Choroid plexus epithelial cell (primary cell): ENCODE data around the gene ARHGEF3.

Source experiments
- DNase-seq: peaks from one replicate; pipeline ENCODE4 v3.0.0-alpha.2; 2010; ENCODE audit warnings: low read depth
- H3K4me3 ChIP-seq: 2 replicates; pipeline ENCODE4 v1.5.1; 2011; ENCODE audit warnings: low read depth, mild to moderate bottlenecking, control low read depth, low read length, moderate library complexity
- CTCF ChIP-seq: conservative IDR thresholded peaks from 2 replicates; pipeline ENCODE4 v1.5.1; 2011; ENCODE audit warnings: low read depth, mild to moderate bottlenecking, control low read depth, inconsistent platforms, low read length, moderate library complexity

The ARHGEF3 gene

GRCh38 chr3:56822501-56822900 is 20.8 kb upstream of the ARHGEF3 start:
- no peak for TF ChIP-seq CTCF
- DNase-seq = no peak
- no peak overlapping the region for H3K4me3 ChIP-seq

GRCh38 chr3:56819016-56819809 is 17.5 kb upstream of the ARHGEF3 start:
- TF ChIP-seq CTCF = no peak
- H3K4me3 ChIP-seq = no peak overlapping the region
- no peak for DNase-seq

GRCh38 chr3:56818156-56818985 is 16.6 kb upstream of the ARHGEF3 start:
- H3K4me3 ChIP-seq = no peak overlapping the region
- no peak for DNase-seq
- TF ChIP-seq CTCF = no peak

- H3K4me3 ChIP-seq = no peak overlapping the region
- no peak for TF ChIP-seq CTCF
- DNase-seq = no peak
Observed at GRCh38 chr3:56817646-56818045, 15.9 kb upstream of the ARHGEF3 start.

- H3K4me3 ChIP-seq = no peak overlapping the region
- DNase-seq = no peak
- no peak for TF ChIP-seq CTCF
Observed at GRCh38 chr3:56816061-56816460, 14.3 kb upstream of the ARHGEF3 start.

GRCh38 chr3:56815589-56815988 is 13.8 kb upstream of the ARHGEF3 start:
- no peak for DNase-seq
- H3K4me3 ChIP-seq = no peak overlapping the region
- no peak for TF ChIP-seq CTCF

GRCh38 chr3:56813653-56813960 is 11.9 kb upstream of the ARHGEF3 start:
- no peak overlapping the region for H3K4me3 ChIP-seq
- no peak for TF ChIP-seq CTCF

More at GRCh38 chr3:56813653-56813960, 11.9 kb upstream of the ARHGEF3 start:
- no peak for DNase-seq
